HepG2 (cell line): Measurements from ENCODE around the gene GIMAP8. TPM values are rescaled to one million over a fixed set of nuclear protein-coding genes. Genes with fewer than 3 reads are reported as not detected.

Experiments used
- AHR ChIP-seq: IDR thresholded peaks from 2 replicates; pipeline ENCODE4 v1.6.1; 2018; ENCODE audit warnings: missing genetic modification reagents, missing compliant biosample characterization
- ARID5B ChIP-seq: IDR thresholded peaks from 2 replicates; pipeline ENCODE4 v1.4.0; 2020; ENCODE audit warnings: mild to moderate bottlenecking, missing genetic modification reagents
- ATF7-NPFF ChIP-seq: sonication (generic); formaldehyde crosslinking; IDR thresholded peaks from 2 replicates; pipeline ENCODE4 v1.8.1; 2023; ENCODE audit warnings: mild to moderate bottlenecking, low read depth, missing genetic modification reagents, moderate library complexity
- CTCF ChIP-seq: sonication (generic); formaldehyde crosslinking; IDR thresholded peaks from 2 replicates; pipeline ENCODE4 v1.5.0; 2020; ENCODE audit warnings: mild to moderate bottlenecking, missing genetic modification reagents, moderate library complexity
- FIP1L1 ChIP-seq: fragments of 200-400 bp; formaldehyde crosslinking; IDR thresholded peaks from 2 replicates; pipeline ENCODE4 v1.6.1; 2018; ENCODE audit warnings: low read depth, mild to moderate bottlenecking, low read length, moderate library complexity, borderline replicate concordance; ENCODE audit not compliant: insufficient read depth
- JDP2 ChIP-seq: sonication (generic); formaldehyde crosslinking; IDR thresholded peaks from 2 replicates; pipeline ENCODE4 v1.8.1; 2022; ENCODE audit warnings: missing genetic modification reagents, borderline replicate concordance
- MED8 ChIP-seq: sonication (generic); formaldehyde crosslinking; IDR thresholded peaks from 2 replicates; pipeline ENCODE4 v1.8.1; 2023; ENCODE audit warnings: mild to moderate bottlenecking, missing genetic modification reagents; ENCODE audit not compliant: insufficient replicate concordance
- MTF2 ChIP-seq: sonication (generic); formaldehyde crosslinking; IDR thresholded peaks from 2 replicates; pipeline ENCODE4 v1.5.0; 2020; ENCODE audit warnings: missing genetic modification reagents, borderline replicate concordance
- NFIC ChIP-seq: IDR thresholded peaks from 2 replicates; pipeline ENCODE4 v1.6.1; 2012; ENCODE audit warnings: mild to moderate bottlenecking, low read length, inconsistent platforms
- NPAS2 ChIP-seq: sonication (generic); formaldehyde crosslinking; IDR thresholded peaks from 2 replicates; pipeline ENCODE4 v1.8.0; 2022; ENCODE audit warnings: mild to moderate bottlenecking, missing genetic modification reagents, borderline replicate concordance
- PPARG ChIP-seq: conservative IDR thresholded peaks from 2 replicates; pipeline ENCODE4 v1.6.1; 2016; ENCODE audit warnings: missing biosample characterization, missing genetic modification reagents
- REPIN1 ChIP-seq: sonication (generic); formaldehyde crosslinking; IDR thresholded peaks from 2 replicates; pipeline ENCODE4 v1.8.0; 2022; ENCODE audit warnings: missing genetic modification reagents, low read depth, mild to moderate bottlenecking, borderline replicate concordance
- SMAD1 ChIP-seq: sonication (generic); formaldehyde crosslinking; IDR thresholded peaks from 2 replicates; pipeline ENCODE4 v1.4.0; 2020; ENCODE audit warnings: missing genetic modification reagents, low read depth, mild to moderate bottlenecking, borderline replicate concordance
- TOPORS ChIP-seq: sonication (generic); formaldehyde crosslinking; IDR thresholded peaks from 2 replicates; pipeline ENCODE4 v1.8.0; 2023; ENCODE audit warnings: mild to moderate bottlenecking, missing genetic modification reagents
- TSC22D2 ChIP-seq: sonication (generic); formaldehyde crosslinking; IDR thresholded peaks from 2 replicates; pipeline ENCODE4 v1.5.1; 2020; ENCODE audit warnings: missing genetic modification reagents, mild to moderate bottlenecking, borderline replicate concordance
- ZNF136 ChIP-seq: sonication (generic); formaldehyde crosslinking; IDR thresholded peaks from 2 replicates; pipeline ENCODE4 v1.8.1; 2022; ENCODE audit warnings: low read depth, mild to moderate bottlenecking, moderate library complexity, missing genetic modification reagents
- ZNF251 ChIP-seq: sonication (generic); formaldehyde crosslinking; IDR thresholded peaks from 2 replicates; pipeline ENCODE4 v1.9.0; 2021; ENCODE audit warnings: mild to moderate bottlenecking, missing genetic modification reagents
- ZNF614 ChIP-seq: IDR thresholded peaks from 2 replicates; pipeline ENCODE4 v1.6.1; 2018; ENCODE audit warnings: missing biosample characterization, missing genetic modification reagents, inconsistent platforms, borderline replicate concordance
- polyA plus RNA-seq, 8 experiments: library from polyadenylated mRNA; depleted of rRNA in 3 of 8; stranded (reverse) in 7 of 8; unstranded in 1 of 8; fragments of >200 nt; fragmentation: Illumina TruSeq in 4 of 8; extraction: Trizol in 4 of 8; gene quantifications; 2 replicates each; pipeline versions ENCODE4 v1.2.1 to v1.2.3, GENCODE V29; 2011 to 2016; ENCODE audit warnings: low read depth in 4 of 8, missing spikeins in 1 of 8, mixed read lengths in 1 of 8; ENCODE audit not compliant: insufficient read depth in 1 of 8
- total RNA-seq, 5 experiments: library from RNA; depleted of rRNA; stranded (reverse); fragments of >200 nt; fragmentation: Illumina TruSeq; extraction: Trizol; gene quantifications; 2 replicates each; pipeline ENCODE4 v1.2.3, GENCODE V29; 2016; ENCODE audit warnings: low read depth in 1 of 5
- TF ChIP-seq, protein P1 (sequence below): sonication (generic); formaldehyde crosslinking; IDR thresholded peaks from 2 replicates; pipeline ENCODE4 v1.5.0; 2020; ENCODE audit warnings: missing genetic modification reagents
- TF ChIP-seq, protein P2 (sequence below): sonication (generic); formaldehyde crosslinking; IDR thresholded peaks from 2 replicates; pipeline ENCODE4 v1.5.0; 2020; ENCODE audit warnings: mild to moderate bottlenecking, missing genetic modification reagents, borderline replicate concordance

GIMAP8 gene
- total and polyA plus RNA-seq, 2 of the 13 experiments (the other 11 are each of a cell fraction or from before 2014, with no cell fraction given), result not detected

DNA sequence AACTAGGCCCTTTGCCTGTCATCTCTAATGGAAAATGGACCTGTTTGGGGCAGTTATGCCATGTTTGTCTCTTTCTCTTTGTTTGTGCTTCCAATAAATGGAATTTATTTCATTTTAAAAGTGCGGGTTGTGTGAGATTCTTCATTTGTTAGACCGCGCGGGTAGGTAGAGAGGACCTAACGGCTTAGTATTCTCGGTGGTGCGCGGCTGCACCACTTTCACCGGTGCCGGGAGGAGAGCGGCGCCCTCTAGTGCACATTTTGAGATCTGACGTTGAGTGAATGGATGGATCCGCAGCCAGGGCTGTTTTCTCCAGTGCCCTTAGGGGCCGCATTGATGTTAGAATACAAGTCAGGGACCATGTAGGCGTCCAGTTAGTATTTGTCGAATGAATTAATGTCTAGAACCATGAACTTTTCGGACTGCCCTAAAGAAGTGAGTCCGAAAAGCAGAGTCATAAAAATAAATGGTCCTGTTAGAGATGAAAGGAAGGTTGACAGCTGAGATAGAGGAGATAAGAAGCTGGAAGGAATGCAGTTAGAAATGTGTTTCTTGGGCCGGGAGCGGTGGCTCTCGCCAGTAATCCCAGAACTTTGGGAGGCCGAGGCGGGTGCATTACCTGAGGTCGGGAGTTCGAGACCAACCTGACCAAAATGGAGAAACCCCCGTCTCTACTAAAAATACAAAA, 29.3 kb upstream of the GIMAP8 start (continued):
- TF ChIP-seq ARID5B (CRISPR knock-in tag) (peak; percentile 41; the same call in 1 of the 2 replicates), ATF7-NPFF (no peak), TOPORS (no peak), SMAD1 (CRISPR knock-in tag) (no peak), JDP2 (CRISPR knock-in tag) (no peak), PPARG (CRISPR knock-in tag) (peak; percentile 45; the same call in 1 of the 2 replicates), MTF2 (CRISPR knock-in tag) (no peak), REPIN1 (CRISPR knock-in tag) (peak; percentile 27; the same call in 1 of the 2 replicates), TSC22D2 (CRISPR knock-in tag) (no peak), AHR (CRISPR knock-in tag) (no peak), MED8 (no peak), NPAS2 (no peak), ZNF251 (CRISPR knock-in tag) (no peak), CTCF (CRISPR knock-in tag) (peak; percentile 91), ZNF136 (CRISPR knock-in tag) (peak; percentile 91; the same call in 1 of the 2 replicates), NFIC (no peak), ZNF614 (CRISPR knock-in tag) (peak; percentile 57; the same call in 1 of the 2 replicates), FIP1L1 (no peak)
- TF ChIP-seq, protein P1, sequence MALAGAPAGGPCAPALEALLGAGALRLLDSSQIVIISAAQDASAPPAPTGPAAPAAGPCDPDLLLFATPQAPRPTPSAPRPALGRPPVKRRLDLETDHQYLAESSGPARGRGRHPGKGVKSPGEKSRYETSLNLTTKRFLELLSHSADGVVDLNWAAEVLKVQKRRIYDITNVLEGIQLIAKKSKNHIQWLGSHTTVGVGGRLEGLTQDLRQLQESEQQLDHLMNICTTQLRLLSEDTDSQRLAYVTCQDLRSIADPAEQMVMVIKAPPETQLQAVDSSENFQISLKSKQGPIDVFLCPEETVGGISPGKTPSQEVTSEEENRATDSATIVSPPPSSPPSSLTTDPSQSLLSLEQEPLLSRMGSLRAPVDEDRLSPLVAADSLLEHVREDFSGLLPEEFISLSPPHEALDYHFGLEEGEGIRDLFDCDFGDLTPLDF (CRISPR knock-in tag), result no peak
- TF ChIP-seq, protein P2, sequence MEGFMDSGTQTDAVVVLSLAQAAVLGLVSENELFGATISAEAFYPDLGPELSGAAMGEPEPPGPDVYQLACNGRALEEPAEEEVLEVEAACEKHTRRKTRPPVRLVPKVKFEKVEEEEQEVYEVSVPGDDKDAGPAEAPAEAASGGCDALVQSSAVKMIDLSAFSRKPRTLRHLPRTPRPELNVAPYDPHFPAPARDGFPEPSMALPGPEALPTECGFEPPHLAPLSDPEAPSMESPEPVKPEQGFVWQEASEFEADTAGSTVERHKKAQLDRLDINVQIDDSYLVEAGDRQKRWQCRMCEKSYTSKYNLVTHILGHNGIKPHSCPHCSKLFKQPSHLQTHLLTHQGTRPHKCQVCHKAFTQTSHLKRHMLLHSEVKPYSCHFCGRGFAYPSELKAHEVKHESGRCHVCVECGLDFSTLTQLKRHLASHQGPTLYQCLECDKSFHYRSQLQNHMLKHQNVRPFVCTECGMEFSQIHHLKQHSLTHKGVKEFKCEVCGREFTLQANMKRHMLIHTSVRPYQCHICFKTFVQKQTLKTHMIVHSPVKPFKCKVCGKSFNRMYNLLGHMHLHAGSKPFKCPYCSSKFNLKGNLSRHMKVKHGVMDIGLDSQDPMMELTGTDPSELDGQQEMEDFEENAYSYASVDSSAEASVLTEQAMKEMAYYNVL (CRISPR knock-in tag), result no peak
